8988T (cell line): ENCODE data around the gene PACRG.

ENCODE experiments used
- DNase-seq: peaks from one replicate; pipeline ENCODE4 v3.0.0; 2011

Gene PACRG

GRCh38 chr6:163259689-163260088 is 531.9 kb downstream of the PACRG start:
- DNase-seq: no peak

GRCh38 chr6:163260111-163260895 is 532.5 kb downstream of the PACRG start:
- DNase-seq: no peak

GRCh38 chr6:163260911-163261310 is 533.1 kb downstream of the PACRG start:
- no peak for DNase-seq

- DNase-seq: no peak
Measured at GRCh38 chr6:163261361-163261760, 533.6 kb downstream of the PACRG start.

- DNase-seq: no peak
Measured at GRCh38 chr6:163262080-163262479, 534.3 kb downstream of the PACRG start.

GRCh38 chr6:163263196-163263595 is 535.4 kb downstream of the PACRG start:
- DNase-seq: no peak

- DNase-seq: no peak
Measured at GRCh38 chr6:163263998-163264661, 536.4 kb downstream of the PACRG start.

GRCh38 chr6:163264662-163265035 is 536.9 kb downstream of the PACRG start:
- no peak for DNase-seq

- DNase-seq: no peak
Measured at GRCh38 chr6:163281634-163282033, 553.9 kb downstream of the PACRG start.

- DNase-seq: no peak
Measured at GRCh38 chr6:163282672-163283071, 554.9 kb downstream of the PACRG start.

GRCh38 chr6:163284151-163284550 is 556.4 kb downstream of the PACRG start:
- DNase-seq: no peak

- no peak for DNase-seq
Measured at GRCh38 chr6:163285691-163286090, 557.9 kb downstream of the PACRG start.

GRCh38 chr6:163287626-163288025 is 559.9 kb downstream of the PACRG start:
- DNase-seq: no peak

- DNase-seq: no peak
Measured at GRCh38 chr6:163288066-163288465, 560.3 kb downstream of the PACRG start.

- no peak for DNase-seq
Measured at GRCh38 chr6:163288915-163289314, 561.1 kb downstream of the PACRG start.

GRCh38 chr6:163289447-163289846 is 561.7 kb downstream of the PACRG start:
- no peak for DNase-seq

GRCh38 chr6:163290545-163291274 is 562.9 kb downstream of the PACRG start:
- no peak for DNase-seq

- DNase-seq: no peak
Measured at GRCh38 chr6:163291622-163292021, 563.8 kb downstream of the PACRG start.

- DNase-seq: no peak
Measured at GRCh38 chr6:163293286-163293685, 565.5 kb downstream of the PACRG start.

- no peak for DNase-seq
Measured at GRCh38 chr6:163294734-163295133, 567.0 kb downstream of the PACRG start.

- no peak for DNase-seq
Measured at GRCh38 chr6:163296835-163297519, 569.2 kb downstream of the PACRG start.

GRCh38 chr6:163298079-163298830 is 570.5 kb downstream of the PACRG start:
- no peak for DNase-seq

- no peak for DNase-seq
Measured at GRCh38 chr6:163300838-163301237, 573.1 kb downstream of the PACRG start.
